T-helper 1 cell treated with Interleukin-12 subunit alpha and Interleukin-12 subunit beta and Interleukin-4 antibody, amounts not matched to agents 30 μg/mL and 1 μg/mL, for 36 hours (primary cell): ENCODE data around the gene RTL10.
"Not testable (repeated sequence)": the region's sequence is repeated elsewhere in the genome, so short reads cannot be mapped to it uniquely, and the experiment has no call there.

Source experiments
- H3K27ac Mint-ChIP-seq: one replicate; pipeline ENCODE4 v1.8.0; 2021; ENCODE audit warnings: mild to moderate bottlenecking, mixed read lengths
- H3K27me3 Mint-ChIP-seq: one replicate; pipeline ENCODE4 v1.8.0; 2021; ENCODE audit warnings: low read depth, mixed read lengths
- H3K36me3 Mint-ChIP-seq: one replicate; pipeline ENCODE4 v1.8.0; 2021; ENCODE audit warnings: low read depth, mixed read lengths
- H3K4me1 Mint-ChIP-seq: one replicate; pipeline ENCODE4 v1.8.0; 2021; ENCODE audit warnings: low read depth, mixed read lengths
- H3K4me3 Mint-ChIP-seq: one replicate; pipeline ENCODE4 v1.8.0; 2021; ENCODE audit warnings: mild to moderate bottlenecking, moderate library complexity, mixed read lengths
- H3K9me3 Mint-ChIP-seq: one replicate; pipeline ENCODE4 v1.8.0; 2021; ENCODE audit warnings: mixed read lengths

RTL10 gene

DNA sequence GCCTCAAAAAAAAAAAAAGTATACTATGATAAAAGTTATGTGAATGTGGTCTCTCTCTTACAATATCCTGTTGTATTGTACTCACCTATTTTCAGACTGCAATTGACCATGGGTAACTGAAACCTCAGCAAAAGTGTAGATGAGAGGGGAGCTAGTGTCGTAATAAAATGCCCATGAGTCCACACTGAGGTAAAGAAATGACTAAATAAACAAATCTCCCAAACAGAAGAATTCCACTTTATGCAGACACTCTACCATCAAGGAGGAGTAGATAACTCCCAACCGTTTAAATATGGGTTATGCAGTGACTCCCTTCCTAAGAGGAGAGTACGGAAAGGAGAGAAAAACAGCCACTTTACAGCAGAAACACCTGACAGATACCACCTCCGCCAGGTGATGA is 14.6 kb downstream of the RTL10 start:
- no peaks in the 10 kb centered on the region for H3K36me3 Mint-ChIP-seq
- no peak overlapping the region for H3K27ac Mint-ChIP-seq
- peaks cover 11% of the 10 kb centered on the region for H3K4me1 Mint-ChIP-seq
- H3K27me3 Mint-ChIP-seq: no peaks in the 10 kb centered on the region
- no peaks in the 10 kb centered on the region for H3K9me3 Mint-ChIP-seq
- no peak overlapping the region for H3K4me3 Mint-ChIP-seq

DNA sequence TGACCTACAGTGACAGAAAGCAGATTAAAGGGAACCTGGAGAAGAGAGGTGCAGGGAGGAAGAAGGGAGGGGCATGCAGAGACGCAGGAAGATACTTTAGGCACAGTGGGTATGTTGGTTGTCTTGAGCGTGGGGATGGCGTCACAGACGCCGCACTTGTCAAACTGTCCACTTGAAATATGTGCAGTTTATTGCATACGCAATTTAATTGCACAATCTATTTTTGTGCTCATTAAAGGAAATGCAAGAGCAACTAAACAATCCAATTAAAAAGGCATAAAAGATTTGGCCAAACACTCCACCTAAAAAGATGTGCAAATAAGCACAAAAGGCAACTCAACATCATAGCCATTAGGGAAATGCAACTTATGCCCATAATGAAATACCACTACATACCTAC is 16.8 kb downstream of the RTL10 start:
- Mint-ChIP-seq H3K27ac (no peak overlapping the region), H3K36me3 (no peaks in the 10 kb centered on the region), H3K4me1 (peaks cover 6% of the 10 kb centered on the region), H3K4me3 (no peak overlapping the region), H3K27me3 (no peaks in the 10 kb centered on the region), H3K9me3 (no peaks in the 10 kb centered on the region)

DNA sequence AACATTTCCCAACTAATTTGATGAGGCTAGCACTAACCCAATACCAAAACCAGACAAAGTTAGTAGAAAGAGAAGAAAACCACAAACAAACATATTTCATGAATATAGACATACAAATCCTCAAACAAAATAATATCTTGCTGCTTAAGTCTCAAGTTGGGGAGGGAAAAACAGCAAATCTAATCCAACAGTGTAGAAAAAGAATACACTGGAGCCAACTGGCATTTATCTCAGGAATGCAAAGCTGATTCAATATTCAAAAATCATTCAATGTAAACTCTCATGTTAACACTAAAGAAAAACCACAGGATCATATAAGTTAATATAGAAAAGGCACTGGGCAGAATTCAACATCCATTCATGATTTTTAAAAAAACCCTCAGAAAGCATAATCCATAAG is 18.2 kb downstream of the RTL10 start:
- Mint-ChIP-seq H3K36me3 (no peaks in the 10 kb centered on the region), H3K9me3 (no peaks in the 10 kb centered on the region), H3K4me3 (no peak overlapping the region), H3K27me3 (no peaks in the 10 kb centered on the region), H3K4me1 (peaks cover 6% of the 10 kb centered on the region), H3K27ac (no peak overlapping the region)

DNA sequence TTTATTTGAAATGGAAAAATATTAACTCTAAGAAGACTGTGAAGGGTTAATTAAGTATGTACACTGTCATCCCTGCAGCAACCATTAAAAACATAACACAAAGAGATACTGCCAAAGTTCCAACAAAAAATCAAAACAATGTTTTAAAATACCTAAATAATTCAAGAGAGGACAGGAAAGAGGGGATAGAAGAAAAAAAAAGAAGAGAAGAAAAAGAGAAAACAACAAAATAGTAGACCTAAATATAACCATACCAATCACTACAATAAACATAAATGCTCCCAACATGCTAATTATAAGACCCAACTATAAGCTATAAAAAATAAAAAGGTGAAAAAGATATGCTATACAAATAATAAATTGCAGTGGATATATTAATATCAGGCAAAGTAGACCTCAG is 20.1 kb downstream of the RTL10 start:
- no peak overlapping the region for H3K4me3 Mint-ChIP-seq

DNA sequence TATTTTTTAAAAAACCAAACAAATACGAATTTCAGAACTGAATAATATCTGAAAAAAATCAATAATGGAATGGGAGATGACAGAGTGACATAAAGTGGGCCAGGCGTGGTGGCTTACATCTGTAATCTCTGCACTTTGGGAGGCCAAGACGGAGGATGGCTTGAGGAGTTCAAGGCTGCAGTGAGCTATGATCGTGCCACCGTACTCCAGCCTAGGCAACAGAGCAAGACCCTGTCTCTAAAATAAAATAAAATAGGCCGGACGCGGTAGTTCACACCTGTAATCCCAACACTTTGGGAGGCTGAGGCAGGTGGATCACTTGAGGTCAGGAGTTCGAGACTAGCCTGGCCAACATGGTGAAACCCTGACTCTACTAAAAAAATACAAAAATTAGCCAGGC is 21.3 kb downstream of the RTL10 start:
- H3K4me3 Mint-ChIP-seq, H3K4me1 Mint-ChIP-seq, H3K27me3 Mint-ChIP-seq, H3K9me3 Mint-ChIP-seq, H3K36me3 Mint-ChIP-seq, H3K27ac Mint-ChIP-seq: not testable (repeated sequence)

More for the DNA sequence above, 20.1 kb downstream of the RTL10 start:
- Mint-ChIP-seq H3K27me3 (no peaks in the 10 kb centered on the region), H3K4me1 (peaks cover 6% of the 10 kb centered on the region), H3K9me3 (no peaks in the 10 kb centered on the region), H3K36me3 (no peaks in the 10 kb centered on the region), H3K27ac (no peak overlapping the region)

DNA sequence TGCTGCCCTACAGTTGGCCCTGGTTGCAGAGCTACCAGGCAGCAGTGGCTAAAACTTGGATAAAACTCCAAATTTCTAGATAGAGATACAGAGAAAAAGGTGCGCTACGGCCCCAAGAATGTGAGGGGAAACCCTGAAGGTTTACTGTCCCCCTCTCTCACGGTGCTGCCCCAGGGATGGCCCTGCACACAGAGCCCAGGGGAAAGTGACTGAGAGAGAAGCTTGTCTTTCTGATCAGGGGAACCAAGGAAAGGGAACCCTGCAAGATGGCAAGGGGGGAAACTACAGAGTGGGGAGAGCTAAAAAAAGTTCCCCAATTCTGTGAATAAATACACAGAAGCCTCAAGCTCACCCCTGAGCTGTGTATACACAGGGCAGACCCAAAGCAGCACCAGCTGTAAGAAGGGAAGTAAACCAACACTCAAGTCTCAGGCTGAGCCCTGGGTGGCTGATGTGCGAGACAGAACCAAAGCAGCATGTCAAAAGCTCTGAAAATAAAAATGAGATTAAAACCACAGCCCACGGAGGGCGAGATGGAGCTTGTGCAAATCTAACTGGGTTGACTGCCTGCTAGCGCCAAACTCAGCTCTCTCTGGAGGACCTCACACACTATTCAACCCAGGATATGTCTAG is 22.1 kb downstream of the RTL10 start:
- Mint-ChIP-seq H3K4me3 (no peak overlapping the region), H3K36me3 (no peaks in the 10 kb centered on the region), H3K27me3 (no peaks in the 10 kb centered on the region), H3K4me1 (peaks cover 6% of the 10 kb centered on the region), H3K9me3 (no peaks in the 10 kb centered on the region), H3K27ac (no peak overlapping the region)

DNA sequence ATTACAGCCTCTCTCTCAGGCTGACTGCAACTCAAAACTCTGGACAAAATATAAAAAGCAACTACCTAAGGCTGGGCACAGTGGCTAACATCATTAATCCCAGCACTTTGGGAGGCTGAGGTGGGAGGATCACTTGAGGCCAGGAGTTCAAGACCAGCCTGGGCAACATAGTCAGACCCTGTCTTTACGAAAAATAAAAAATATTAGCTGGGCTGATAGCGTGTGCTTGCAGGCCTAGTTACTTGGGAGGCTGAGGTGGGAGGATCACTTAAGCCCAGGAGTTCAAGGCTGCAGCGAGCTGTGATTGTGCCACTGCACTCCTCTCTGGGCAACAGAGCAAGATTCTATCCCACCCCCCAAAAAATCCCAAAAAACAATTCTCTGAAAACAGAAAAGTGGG is 22.7 kb downstream of the RTL10 start:
- not testable (repeated sequence) for H3K27ac Mint-ChIP-seq, H3K4me1 Mint-ChIP-seq, H3K9me3 Mint-ChIP-seq

DNA sequence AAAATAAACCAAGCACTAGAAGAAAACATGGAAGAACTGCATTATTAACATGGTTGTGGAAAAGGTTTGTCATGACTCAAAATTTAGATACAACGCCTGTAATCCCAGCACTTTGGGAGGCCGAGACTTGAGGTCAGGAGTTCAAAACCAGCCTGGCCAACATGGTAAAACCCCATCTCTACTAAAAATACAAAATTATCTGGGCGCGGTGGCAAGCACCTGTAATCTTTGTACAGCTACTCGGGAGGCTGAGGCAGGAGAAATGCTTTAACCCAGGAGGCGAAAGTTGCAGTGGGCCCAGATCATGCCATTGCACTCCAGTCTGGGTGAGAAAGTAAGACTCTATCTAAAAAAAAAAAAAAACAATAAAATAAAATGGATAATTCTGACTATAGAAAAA is 23.7 kb downstream of the RTL10 start:
- Mint-ChIP-seq H3K4me1 (peaks cover 2% of the 10 kb centered on the region), H3K9me3 (no peaks in the 10 kb centered on the region), H3K27ac (no peak overlapping the region), H3K36me3 (no peaks in the 10 kb centered on the region), H3K27me3 (no peaks in the 10 kb centered on the region), H3K4me3 (no peak overlapping the region)

More for the DNA sequence above, 22.7 kb downstream of the RTL10 start:
- not testable (repeated sequence) for H3K4me3 Mint-ChIP-seq, H3K36me3 Mint-ChIP-seq, H3K27me3 Mint-ChIP-seq

DNA sequence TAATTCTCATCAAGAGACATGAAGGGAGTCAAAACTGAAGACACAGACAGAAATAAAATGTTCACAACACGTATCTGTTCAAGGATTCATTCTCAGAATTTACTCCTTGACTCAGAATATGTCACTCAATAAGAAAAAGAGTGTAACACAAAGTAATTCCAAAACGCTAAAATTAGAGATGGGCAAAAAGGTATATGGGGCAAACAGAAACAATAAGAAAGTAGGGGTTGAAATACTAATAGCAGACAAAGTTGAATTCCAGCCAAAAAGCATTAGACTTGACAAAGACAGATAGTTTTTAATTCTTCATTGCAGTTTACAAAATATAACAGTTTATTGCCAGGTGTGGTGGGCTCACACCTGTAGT is 26.7 kb downstream of the RTL10 start:
- Mint-ChIP-seq H3K27ac (no peak overlapping the region), H3K9me3 (no peaks in the 10 kb centered on the region), H3K27me3 (no peaks in the 10 kb centered on the region), H3K4me1 (no peaks in the 10 kb centered on the region), H3K4me3 (no peak overlapping the region), H3K36me3 (no peaks in the 10 kb centered on the region)

DNA sequence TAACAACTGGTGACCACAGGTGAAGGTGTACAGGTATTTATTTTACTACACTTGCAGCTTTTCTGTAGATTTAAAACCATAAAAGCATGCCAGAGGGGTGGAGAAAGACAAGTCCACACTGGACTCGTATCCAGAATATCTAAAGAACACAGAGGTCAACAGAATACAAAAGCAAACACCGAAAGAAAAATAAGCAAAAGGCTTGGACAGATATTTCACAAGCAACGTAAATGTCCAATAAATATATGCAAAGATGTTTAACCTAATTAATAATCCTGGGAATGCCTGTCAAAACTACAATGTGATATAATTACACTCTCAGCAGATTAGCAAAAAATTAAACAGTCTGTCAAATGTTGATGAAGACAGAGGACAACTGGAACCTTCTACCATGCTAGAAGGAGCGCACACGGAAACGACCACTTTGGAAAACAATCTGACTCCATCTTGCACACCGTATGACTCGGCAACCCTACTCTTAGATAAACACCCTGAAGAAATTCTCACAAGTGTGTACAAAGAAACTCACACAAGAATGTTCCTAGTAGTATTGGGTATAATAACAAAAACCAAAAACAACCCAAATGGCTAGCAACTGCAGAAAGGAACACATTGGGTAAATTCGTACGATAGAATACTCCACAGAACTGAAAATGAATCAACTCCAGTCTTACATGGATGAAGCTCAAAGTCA is 27.2 kb downstream of the RTL10 start:
- H3K36me3 Mint-ChIP-seq: no peaks in the 10 kb centered on the region
- no peaks in the 10 kb centered on the region for H3K4me1 Mint-ChIP-seq
- no peaks in the 10 kb centered on the region for H3K27me3 Mint-ChIP-seq
- no peaks in the 10 kb centered on the region for H3K9me3 Mint-ChIP-seq
- no peak overlapping the region for H3K4me3 Mint-ChIP-seq
- no peak overlapping the region for H3K27ac Mint-ChIP-seq

DNA sequence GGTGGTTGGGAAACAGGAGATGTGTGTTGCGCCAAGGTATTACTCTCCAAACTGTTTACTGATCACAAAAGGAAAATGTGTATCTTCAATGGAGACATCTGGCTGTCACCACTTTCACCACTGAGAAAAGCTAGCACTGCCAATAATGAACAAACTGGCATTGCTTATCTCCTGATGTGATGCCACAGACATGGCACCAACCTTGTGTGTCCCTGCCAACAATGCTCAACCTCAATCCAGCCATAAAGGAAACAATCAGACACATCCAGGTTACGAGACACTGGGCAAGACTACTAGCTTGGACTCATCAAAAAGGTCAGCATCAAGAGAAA is 28.1 kb downstream of the RTL10 start:
- Mint-ChIP-seq H3K27me3 (no peaks in the 10 kb centered on the region), H3K9me3 (no peaks in the 10 kb centered on the region), H3K4me1 (no peaks in the 10 kb centered on the region), H3K27ac (no peak overlapping the region), H3K36me3 (no peaks in the 10 kb centered on the region), H3K4me3 (no peak overlapping the region)

DNA sequence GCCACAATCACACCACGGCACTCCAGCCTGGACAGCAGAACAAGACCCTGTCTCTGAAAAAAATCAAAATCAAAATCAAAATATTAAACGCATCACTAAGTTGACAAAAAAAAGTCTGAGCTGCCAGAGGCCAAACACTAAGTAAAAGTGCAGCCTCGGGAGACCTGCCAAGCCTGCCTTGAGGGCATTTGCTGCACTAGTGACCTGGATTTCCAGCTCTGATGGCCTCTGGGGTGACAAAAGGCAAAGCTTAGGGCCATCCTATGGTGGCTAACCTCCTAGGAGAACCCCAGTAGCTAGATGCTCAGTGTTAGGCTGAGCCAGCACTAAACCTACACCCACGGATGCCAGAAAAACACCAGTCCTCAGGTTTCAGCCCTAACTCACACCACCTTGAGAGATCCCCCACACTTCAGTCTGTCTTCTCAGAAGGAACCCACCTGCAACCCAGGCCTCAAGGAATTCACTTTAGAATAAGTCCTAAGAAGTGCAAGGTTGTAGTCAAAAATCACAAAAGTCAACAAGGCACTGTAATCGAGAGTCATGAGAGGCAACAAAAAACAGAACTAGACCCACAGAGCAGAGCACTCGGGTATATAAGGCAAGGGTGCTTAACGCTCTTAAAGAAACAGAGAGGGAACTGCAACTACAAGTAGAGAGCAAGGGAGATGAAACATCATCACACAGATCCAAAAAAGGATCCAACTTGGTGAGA is 28.6 kb downstream of the RTL10 start:
- Mint-ChIP-seq H3K27me3 (no peaks in the 10 kb centered on the region), H3K27ac (no peak overlapping the region), H3K36me3 (no peaks in the 10 kb centered on the region), H3K4me3 (no peak overlapping the region), H3K4me1 (no peaks in the 10 kb centered on the region), H3K9me3 (no peaks in the 10 kb centered on the region)

DNA sequence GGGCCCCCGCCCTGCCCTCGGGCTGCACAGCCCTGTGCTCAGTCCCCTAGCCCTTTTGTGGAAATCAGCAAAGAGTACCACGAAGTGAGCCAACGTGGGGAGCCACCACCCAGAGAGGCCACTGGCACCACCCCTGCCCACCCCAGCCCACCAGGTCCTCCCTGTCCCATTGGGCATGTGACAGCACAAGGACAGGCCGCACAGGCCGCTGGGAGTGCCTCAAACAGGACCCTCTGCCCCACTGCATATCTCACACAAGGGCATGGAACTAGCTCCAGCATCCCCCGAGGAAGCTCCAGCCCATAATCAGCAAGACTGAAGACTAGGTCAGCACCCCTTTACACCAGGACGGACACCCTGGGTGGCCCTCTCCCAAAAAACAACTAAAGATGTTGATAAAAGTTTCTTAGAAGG is 29.7 kb downstream of the RTL10 start:
- H3K36me3 Mint-ChIP-seq: no peaks in the 10 kb centered on the region
- H3K4me1 Mint-ChIP-seq: no peaks in the 10 kb centered on the region
- no peak overlapping the region for H3K27ac Mint-ChIP-seq
- H3K27me3 Mint-ChIP-seq: no peaks in the 10 kb centered on the region
- H3K4me3 Mint-ChIP-seq: no peak overlapping the region
- no peaks in the 10 kb centered on the region for H3K9me3 Mint-ChIP-seq

DNA sequence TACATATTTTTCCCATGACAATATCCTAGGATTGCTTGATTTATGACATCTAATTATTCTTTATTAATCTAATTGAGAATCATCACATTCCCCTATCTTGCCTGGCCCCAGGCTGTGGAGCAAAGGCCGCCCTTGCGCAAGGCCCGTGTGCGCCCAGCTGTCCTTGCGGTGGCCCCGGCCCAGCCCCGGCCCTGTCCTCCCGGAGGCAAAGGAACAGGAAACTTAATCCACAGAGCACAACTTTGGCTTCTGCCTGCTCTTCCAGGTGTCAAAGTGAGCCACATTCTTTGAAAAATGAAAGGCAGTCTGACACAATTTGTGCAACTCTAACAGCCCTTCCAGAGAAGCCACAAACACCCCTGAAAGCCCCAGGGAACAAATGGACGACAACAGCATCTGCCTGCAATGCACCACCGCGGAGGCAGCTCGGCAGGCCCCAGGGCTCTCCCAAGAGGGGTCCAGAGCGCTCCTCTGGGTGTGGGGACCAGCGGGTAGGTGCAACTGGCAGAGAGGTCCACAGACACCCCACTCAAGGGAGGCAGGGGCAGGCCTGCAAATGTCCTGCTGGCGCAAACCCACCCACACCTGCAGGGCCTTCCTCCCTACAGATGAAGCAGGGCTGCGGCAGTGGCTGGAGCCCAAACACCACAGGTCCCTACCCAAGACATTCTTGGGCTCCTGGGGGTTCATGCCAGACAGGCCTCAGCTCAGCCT is 30.3 kb downstream of the RTL10 start:
- Mint-ChIP-seq H3K4me1 (no peaks in the 10 kb centered on the region), H3K27me3 (no peaks in the 10 kb centered on the region), H3K9me3 (no peaks in the 10 kb centered on the region), H3K4me3 (no peak overlapping the region), H3K27ac (no peak overlapping the region), H3K36me3 (no peaks in the 10 kb centered on the region)

DNA sequence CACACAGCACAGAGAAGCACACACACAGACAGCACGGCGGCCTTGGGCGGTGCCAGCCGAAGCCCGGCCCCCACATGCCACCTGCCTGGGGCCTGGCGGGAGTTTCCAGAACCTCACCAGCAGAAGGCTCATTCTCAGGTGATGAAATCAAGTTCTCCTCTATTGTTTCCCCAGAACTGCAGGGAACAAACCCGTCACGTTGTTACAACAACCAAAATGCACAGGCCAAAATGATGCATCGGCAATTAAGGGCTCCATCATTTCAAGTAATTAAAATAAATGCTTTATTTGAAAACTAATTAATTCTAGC is 30.8 kb downstream of the RTL10 start:
- Mint-ChIP-seq H3K27ac (no peak overlapping the region), H3K4me1 (no peaks in the 10 kb centered on the region), H3K27me3 (no peaks in the 10 kb centered on the region), H3K4me3 (no peak overlapping the region), H3K36me3 (no peaks in the 10 kb centered on the region), H3K9me3 (no peaks in the 10 kb centered on the region)
